Activated CD8-positive, alpha-beta memory T cell treated with anti-CD3 and anti-CD28 coated beads for 1 hour (primary cell): ENCODE results near the gene EPHA4.

Experiments used
- DNase-seq, 2 donors: peaks; one replicate each; pipeline ENCODE4 v3.0.0-alpha.2; 2020; ENCODE audit warnings: low read depth in 1 of 2; ENCODE audit errors: extremely low read depth in 1 of 2

EPHA4 gene

GRCh38 chr2:221480163-221480562, 91.9 kb downstream of the EPHA4 start:
- no peak for DNase-seq

DNA sequence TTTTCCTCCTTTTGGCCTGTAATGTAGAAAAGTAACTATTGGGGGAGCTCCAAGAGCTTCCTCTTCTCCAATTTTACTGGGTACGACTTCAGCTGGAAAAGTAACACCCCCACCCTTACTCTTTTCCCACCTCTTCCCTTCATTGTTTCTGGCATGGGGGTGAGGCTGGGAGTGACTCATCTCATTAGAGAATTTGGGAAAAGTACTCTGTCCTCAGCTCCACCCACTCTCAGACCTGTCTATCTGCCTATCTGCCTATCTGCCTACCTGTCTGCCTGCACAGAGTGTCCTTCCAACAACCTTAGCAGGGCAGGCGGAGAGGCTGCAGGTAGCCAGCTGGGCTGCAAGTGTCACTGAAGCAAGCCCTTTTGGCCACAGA, 93.6 kb downstream of the EPHA4 start:
- no peak for DNase-seq

DNA sequence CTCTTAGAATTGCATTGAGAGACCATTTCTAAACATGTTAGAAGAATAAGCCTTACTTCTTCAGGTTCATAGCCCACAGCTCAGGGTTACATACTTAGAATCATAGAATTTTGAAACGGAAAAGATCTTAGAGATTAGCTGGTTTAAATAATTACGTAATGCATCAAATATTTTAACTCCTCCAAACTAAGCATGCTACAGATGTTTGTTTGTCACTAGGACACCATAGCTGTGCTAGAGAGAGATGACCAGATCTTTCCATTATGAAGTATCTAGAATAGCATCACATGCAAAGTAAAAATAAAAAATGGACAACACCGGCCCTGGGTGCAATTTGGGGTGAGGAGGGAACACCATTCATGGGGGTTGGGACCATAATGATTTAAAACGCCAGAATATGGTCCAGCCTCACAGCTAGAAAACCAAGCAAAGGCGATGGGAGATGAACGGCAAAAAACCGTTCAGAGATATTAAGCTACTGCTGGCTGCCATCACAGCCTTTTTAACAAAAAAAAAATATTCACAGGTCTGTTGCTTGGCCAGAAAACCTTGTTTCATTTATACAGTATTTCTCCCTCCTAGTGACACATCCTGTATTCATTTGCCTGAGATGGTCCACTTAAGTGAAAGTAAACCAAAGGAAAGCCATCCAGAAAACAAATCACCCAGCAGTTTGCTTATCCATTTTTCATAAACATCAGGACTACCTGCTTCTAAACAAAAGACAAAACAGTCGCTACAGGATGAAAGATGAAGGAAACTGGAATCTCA, 94.2 kb downstream of the EPHA4 start:
- DNase-seq, result no peak

DNA sequence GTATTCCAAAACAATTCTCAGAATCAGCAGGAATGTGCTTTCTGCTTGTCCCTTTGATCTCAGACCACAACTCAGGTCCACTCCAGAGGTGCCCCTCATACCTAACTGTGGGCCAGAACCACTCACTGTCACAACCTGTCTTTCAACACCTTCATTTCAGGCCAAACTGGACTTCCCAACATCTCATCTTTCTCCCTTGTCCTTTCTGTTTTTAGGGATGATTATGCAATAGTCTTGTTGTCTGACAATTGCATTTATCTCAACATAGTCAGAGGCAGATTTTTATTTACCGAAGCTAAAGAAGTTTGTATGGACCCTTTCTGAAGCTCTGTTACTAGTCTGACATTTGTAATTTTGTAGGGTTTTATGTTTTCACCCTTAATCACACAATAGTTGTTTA, 95.9 kb downstream of the EPHA4 start:
- DNase-seq, result no peak

DNA sequence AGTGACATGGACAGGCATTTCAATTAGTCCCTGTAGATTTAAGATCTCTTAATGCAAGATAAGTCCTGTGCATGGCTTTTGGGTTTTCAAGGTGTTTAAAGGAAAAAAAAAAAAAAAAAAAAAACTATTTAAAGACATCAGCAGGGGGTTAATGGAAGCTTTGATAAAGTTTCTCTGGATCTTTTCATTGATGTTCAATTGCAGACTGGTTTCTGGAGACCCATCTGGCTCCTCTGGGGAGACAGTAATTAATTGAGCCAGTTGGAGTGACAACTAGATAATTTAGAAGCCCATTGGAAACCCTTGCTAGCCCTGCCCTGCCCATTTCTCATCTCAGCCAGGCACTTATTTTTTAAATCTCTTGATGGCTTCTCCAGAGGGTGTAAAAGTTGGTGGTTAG, 98.7 kb downstream of the EPHA4 start:
- DNase-seq, result no peak

DNA sequence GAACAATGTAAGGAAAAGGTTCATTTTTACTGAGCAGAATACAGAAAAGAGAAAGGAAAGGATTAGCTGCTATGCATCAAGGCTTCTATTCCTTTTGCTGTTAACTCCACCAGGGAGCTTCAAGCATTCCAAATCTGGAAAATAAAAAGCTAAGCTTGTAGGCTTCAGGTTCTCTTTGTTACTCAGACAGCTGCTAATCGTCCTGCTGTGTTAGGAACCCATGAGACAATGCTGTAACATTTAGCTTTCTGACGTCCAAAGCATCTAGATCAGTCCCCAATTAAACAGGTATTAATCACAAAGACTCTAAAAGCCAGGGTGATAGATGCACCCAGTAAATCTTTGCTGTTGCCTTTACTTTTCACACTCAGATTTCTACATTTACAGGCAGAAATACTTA, 103.8 kb downstream of the EPHA4 start:
- no peak for DNase-seq

DNA sequence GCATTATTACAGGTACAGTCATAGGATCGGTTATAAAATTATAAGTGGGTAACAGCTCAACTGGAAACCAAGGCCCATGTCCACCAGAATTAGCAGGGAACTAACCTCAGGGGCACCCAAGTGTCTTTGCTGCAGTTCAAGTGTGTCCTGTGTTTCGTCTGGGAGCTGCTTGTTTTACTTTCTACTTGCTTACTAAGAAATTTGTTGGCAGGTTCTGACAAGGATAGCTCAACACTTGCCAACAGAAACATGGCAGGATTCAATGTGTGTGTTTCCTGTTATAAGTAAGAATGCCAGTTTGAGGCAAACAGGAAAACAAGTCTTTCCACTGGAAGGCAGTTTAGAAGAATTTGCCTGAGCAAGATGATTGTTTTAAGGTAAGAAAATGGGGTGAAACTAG, 104.5 kb downstream of the EPHA4 start:
- no peak for DNase-seq

GRCh38 chr2:221466744-221467143, 105.4 kb downstream of the EPHA4 start:
- DNase-seq, result no peak

DNA sequence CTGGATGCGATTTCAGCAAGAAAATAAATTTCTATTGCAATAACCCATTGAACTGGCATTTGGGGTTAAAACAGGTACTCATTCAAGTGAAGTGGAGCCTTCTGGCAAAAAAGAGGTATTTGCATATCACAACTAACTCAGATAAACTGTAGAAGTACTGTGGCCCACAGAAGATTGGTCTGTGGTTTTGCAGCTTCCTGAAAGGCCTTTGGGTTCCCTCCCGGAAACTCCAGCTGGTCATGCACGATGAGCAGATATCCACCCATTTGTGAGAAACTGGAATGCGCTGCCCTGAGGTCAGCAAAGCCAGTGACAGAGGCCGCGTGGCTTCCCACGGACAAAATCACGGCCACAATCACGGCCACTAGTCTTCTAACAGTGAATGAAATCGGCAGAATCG, 106.3 kb downstream of the EPHA4 start:
- DNase-seq, result no peak

GRCh38 chr2:221464971-221465370, 107.1 kb downstream of the EPHA4 start:
- DNase-seq, result no peak

- DNase-seq, result no peak
Measured at GRCh38 chr2:221463241-221463896, 108.7 kb downstream of the EPHA4 start.

DNA sequence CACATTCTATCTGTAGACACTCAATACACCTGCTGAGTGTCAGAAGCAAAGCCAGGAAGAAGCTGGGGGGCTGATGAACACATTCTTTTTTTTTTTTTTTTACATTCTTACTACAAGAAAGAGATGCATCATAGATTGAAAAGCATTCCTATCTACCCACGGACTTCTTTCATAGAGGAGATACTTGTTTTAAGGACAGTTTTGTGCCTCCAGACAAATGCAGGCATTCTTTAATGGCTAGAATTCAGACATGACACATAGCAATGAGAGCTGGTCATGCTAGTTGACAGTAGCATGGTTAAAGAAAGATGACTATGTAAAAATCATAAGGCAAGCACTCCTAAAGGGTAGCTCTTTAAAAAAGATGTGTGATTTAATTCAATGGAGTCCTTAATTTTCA, 110.2 kb downstream of the EPHA4 start:
- DNase-seq, result no peak

- no peak for DNase-seq
Measured at GRCh38 chr2:221460136-221460535, 112.0 kb downstream of the EPHA4 start.

DNA sequence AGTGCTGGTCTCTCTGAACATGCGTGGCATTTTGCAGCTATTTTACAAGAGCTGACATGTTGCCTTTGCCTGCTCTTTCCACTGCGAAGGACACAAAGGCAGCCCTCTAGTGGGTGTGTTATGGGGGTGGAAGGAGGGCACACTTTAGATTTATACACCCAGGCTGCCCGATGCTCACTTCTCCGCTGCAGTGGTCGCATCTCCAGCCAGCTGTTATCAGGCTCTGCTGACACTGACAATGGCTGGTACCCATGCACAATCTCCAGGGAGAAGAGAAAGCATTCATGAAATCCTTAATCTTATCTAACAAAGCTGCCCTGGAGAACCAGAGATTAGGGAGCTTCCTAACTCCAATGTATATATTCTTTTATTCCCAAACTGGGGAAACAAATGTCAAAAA, 113.5 kb downstream of the EPHA4 start:
- no peak for DNase-seq

DNA sequence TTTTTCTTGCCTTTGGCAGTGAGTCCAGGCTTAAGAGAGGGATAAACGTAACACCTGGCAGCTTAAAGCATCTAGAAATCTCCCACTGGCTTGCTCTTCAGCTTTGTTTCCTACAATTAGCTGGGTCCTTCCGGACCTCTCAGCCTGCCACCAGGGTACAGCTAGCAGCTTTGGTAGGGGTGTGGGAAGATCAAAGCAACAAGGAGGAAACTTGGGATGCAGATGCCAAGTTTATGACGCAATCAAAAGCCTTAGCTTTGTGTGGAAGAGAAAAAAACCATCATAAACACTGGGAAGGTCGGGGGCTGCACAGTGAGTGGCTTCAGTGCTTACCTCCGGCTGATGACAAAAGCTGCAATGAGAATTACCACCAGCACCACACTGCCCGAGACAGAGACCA, 116.9 kb downstream of the EPHA4 start:
- DNase-seq, result no peak

DNA sequence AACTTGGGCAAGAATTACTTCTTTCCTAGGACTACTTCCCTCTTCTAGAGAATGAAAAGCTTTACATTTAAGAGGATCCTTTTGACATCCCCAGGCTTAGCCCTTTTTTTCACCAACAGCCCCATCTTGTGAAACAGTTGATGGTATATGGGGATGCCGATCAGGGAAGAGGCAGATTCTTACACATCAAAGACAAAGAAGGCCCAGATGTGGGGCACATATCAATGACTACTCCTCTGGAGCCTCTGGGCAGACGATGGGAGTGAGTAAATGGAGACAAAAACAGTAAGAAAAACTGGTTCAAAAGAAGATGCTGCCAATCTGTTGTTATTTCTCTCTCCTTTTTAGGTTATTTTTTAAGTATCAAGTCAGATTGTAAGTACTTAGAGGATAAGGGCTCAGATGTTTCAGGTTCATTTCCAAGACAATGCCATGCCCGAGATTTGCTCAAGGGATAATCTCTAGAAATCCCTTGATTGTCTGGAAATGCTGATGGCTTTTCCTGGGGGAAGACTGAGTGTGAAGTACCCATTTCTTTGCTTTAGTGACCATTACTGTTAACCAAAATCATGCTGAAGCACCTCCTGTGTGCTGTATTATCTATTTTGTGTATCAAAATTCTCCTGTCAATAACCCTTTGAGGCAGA, 117.5 kb downstream of the EPHA4 start:
- no peak for DNase-seq

DNA sequence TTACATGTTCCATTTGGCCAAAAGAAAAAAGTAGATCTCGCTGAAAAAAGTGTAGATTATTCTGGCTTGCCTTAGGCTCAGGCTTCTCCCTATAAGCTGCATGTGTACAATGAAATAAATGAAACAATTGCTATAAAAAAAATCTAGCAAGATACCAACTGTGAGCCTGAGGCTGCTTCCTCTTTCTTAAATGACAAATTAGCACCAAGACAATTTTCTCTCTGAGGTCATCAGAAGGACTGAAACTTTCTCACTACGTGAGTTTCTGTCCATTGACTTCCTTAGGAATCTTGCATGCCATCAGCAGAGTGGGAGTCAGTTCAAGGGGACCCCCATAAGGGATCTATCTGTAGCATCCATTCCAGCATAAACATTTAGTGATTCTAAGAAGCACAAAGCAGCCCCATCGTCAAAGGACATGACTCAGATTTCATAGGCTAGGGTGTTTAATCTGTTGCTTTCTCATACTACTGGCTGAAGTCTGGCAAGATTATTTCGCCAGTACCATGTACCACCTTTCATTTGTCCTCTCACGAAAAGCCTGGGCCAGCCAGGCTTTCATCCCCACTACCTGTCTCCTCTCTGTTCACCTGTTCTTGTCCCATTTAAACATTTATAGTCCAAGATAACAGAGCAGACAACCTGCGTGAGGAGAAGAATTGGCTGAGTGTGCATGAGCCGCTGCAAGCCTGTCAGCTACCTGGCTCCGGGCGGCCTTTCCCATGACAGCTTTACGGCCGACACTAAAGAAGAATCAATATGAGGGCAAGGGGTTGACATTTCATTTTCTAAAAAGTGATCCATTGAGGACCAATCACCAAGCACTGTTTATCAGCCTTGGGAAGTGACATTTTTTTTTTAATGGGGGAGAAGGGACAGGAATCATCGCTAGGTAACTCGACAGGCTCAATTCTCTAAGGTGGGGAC, 120.0 kb downstream of the EPHA4 start:
- DNase-seq, result no peak

GRCh38 chr2:221450280-221450679, 121.8 kb downstream of the EPHA4 start:
- DNase-seq, result no peak

GRCh38 chr2:221449406-221449805, 122.7 kb downstream of the EPHA4 start:
- DNase-seq, result no peak

DNA sequence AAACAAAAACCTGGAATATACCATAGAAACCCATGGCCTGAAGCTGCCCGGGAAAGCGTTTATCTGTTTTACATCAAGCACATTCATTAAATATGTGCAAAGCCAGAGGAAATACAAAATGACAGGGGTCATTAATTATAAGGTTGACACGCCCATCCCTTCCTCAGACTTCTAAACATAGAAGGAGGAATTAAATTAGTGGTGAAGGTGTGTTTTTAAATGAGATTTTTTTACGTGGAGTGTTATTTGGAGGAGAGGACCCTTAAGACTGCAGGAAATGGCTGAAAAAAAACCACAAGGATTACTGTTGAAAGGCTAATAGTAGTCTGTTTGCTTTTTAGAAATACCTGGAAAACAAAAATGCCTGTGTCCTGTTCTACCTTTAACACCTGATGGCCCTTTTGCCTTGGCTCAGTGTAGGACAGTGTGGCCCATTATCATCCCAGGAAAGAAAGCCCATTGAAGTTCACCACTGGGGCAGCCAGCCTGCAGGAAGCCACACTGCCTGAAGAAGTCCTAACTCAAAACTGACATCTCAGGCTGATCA, 123.2 kb downstream of the EPHA4 start:
- DNase-seq, result no peak
